MM.1S (cell line): ENCODE data around the gene FADS1.

Source experiments
- DNase-seq: peaks from one replicate; pipeline ENCODE4 v3.0.0-alpha.2; 2015
- H2AFZ ChIP-seq: fragments of 300-600 bp; sonication (generic); 2 replicates; pipeline ENCODE4 v1.6.0; 2016; ENCODE audit warnings: antibody characterized with exemption, low read length
- H3F3A ChIP-seq: fragments of 300-600 bp; sonication (generic); 2 replicates; pipeline ENCODE4 v1.6.1; 2016; ENCODE audit warnings: mild to moderate bottlenecking, antibody characterized with exemption, low read length, moderate library complexity, mixed read lengths; ENCODE audit not compliant: insufficient read depth
- H3K27ac ChIP-seq: fragments of 300-600 bp; sonication (generic); 2 replicates; pipeline ENCODE4 v1.5.1; 2016; ENCODE audit warnings: mild to moderate bottlenecking, low read length
- H3K27me3 ChIP-seq: fragments of 300-600 bp; sonication (generic); replicated peaks from 2 replicates; pipeline ENCODE4 v1.6.0; 2016; ENCODE audit warnings: low read length; ENCODE audit not compliant: insufficient read depth
- H3K36me3 ChIP-seq: fragments of 300-600 bp; sonication (generic); replicated peaks from 2 replicates; pipeline ENCODE4 v1.6.1; 2016; ENCODE audit warnings: mild to moderate bottlenecking, low read length, mixed read lengths; ENCODE audit not compliant: insufficient read depth
- H3K4me1 ChIP-seq: fragments of 300-600 bp; sonication (generic); 2 replicates; pipeline ENCODE4 v1.6.1; 2016; ENCODE audit warnings: low read length, mixed read lengths
- H3K4me2 ChIP-seq: fragments of 300-600 bp; sonication (generic); 2 replicates; pipeline ENCODE4 v1.6.0; 2016; ENCODE audit warnings: low read depth, low read length
- H3K4me3 ChIP-seq: fragments of 300-600 bp; sonication (generic); 2 replicates; pipeline ENCODE4 v1.5.1; 2016; ENCODE audit warnings: low read length, mixed read lengths
- H3K79me2 ChIP-seq: fragments of 300-600 bp; sonication (generic); 2 replicates; pipeline ENCODE4 v1.6.1; 2016; ENCODE audit warnings: mixed run types, low read length, mixed read lengths
- H3K9ac ChIP-seq: fragments of 300-600 bp; sonication (generic); 2 replicates; pipeline ENCODE4 v1.6.1; 2016; ENCODE audit warnings: low read length, mixed read lengths
- H3K9me2 ChIP-seq: fragments of 300-600 bp; sonication (generic); replicated peaks from 2 replicates; pipeline ENCODE4 v1.6.1; 2016; ENCODE audit warnings: mild to moderate bottlenecking, low read length, mixed read lengths; ENCODE audit not compliant: insufficient read depth
- H3K9me3 ChIP-seq: fragments of 300-600 bp; sonication (generic); replicated peaks from 2 replicates; pipeline ENCODE4 v1.6.1; 2016; ENCODE audit warnings: mild to moderate bottlenecking, low read length, mixed read lengths; ENCODE audit not compliant: insufficient read depth
- H4K20me1 ChIP-seq: fragments of 300-600 bp; sonication (generic); 2 replicates; pipeline ENCODE4 v1.6.1; 2016; ENCODE audit warnings: mild to moderate bottlenecking, low read length, moderate library complexity, mixed read lengths; ENCODE audit not compliant: insufficient read depth
- EZH2 ChIP-seq: fragments of 300-600 bp; sonication (generic); optimal IDR thresholded peaks from 2 replicates; pipeline ENCODE3; 2017; ENCODE audit warnings: low read depth, mild to moderate bottlenecking, antibody characterized with exemption, low read length, mixed read lengths
- EZH2phosphoT487 ChIP-seq: fragments of 300-600 bp; sonication (generic); IDR thresholded peaks from 2 replicates; pipeline ENCODE4 v1.6.1; 2018; ENCODE audit warnings: antibody characterized with exemption, low read length
- TF ChIP-seq, protein P1 (sequence below): fragments of 300-600 bp; sonication (generic); IDR thresholded peaks from 2 replicates; pipeline ENCODE4 v1.5.1; 2016; ENCODE audit warnings: antibody characterized with exemption, low read length, mixed read lengths

The FADS1 gene

DNA sequence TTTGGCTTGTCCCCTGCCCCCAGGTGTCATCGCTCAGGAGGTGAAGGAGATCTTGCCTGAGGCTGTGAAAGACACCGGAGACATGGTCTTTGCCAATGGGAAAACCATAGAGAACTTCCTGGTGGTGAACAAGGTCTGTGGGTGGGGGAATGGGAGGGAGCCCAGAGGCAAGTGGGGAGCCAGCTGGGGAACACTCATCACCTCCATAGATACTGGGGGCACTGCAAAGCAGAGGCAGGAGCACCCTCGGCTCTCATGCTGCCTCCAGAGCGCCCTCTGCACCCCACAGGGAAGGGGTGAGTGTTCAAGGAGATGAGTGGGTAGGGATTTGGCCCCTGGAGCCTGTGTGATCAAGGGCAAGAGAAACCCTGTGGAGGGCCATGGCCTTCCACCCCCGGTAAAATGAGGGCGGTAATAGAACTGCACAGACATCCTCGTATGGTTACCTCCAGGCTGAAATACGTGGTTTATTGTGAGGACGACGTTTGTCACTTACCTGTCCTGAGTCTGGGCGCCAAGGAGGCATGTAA, 38.4 kb downstream of the FADS1 start:
- Histone ChIP-seq H3K79me2 (no peaks in the 10 kb centered on the region), H4K20me1 (no peaks in the 10 kb centered on the region), H3K9me2 (no peaks in the 10 kb centered on the region), H3K9me3 (no peaks in the 10 kb centered on the region), H2AFZ (no peak overlapping the region), H3F3A (no peaks in the 10 kb centered on the region), H3K27me3 (peaks cover 14% of the 10 kb centered on the region), H3K9ac (no peak overlapping the region), H3K4me1 (no peaks in the 10 kb centered on the region), H3K4me2 (no peak overlapping the region), H3K4me3 (no peak overlapping the region), H3K36me3 (no peaks in the 10 kb centered on the region), H3K27ac (no peak overlapping the region)
- DNase-seq = no peak
- TF ChIP-seq EZH2phosphoT487 (no peak), EZH2 (no peak)
- TF ChIP-seq, protein P1, sequence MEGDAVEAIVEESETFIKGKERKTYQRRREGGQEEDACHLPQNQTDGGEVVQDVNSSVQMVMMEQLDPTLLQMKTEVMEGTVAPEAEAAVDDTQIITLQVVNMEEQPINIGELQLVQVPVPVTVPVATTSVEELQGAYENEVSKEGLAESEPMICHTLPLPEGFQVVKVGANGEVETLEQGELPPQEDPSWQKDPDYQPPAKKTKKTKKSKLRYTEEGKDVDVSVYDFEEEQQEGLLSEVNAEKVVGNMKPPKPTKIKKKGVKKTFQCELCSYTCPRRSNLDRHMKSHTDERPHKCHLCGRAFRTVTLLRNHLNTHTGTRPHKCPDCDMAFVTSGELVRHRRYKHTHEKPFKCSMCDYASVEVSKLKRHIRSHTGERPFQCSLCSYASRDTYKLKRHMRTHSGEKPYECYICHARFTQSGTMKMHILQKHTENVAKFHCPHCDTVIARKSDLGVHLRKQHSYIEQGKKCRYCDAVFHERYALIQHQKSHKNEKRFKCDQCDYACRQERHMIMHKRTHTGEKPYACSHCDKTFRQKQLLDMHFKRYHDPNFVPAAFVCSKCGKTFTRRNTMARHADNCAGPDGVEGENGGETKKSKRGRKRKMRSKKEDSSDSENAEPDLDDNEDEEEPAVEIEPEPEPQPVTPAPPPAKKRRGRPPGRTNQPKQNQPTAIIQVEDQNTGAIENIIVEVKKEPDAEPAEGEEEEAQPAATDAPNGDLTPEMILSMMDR = no peak

DNA sequence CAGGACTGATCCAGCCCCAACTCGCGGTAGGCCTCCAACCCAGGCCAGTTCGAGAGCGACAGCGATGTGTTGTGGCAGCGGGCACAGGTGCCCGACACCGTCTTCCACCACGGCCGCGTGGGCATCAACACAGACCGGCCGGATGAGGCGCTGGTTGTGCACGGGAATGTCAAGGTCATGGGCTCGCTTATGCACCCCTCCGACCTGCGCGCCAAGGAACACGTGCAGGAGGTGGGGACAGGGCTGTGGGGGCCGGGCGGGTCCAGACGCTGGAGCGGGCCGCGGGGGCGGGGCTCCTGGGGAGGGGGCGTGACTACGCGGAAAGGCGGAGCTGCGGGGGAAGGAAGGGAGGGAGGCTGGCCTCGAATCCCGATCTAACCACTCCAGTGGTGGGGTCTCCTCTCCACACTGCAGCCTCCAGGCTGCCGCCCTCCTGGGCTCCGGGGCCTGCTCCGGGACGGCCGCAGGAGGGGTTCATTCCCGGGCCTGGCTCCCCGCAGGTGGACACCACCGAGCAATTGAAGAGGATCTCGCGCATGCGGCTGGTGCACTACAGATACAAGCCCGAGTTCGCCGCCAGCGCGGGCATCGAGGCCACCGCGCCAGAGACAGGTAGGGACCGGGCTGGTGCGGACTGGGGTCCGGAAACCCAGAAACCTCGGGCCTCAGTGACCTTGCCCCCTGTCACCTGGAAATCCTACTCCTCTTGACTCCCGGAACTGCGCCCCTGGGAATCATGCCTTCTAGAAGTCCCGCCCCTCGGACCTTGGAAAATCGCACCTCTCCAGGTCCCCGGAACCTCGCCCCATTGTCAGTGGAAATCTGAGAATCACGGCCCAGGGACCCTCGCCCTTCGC, 39.3 kb downstream of the FADS1 start:
- no peaks in the 10 kb centered on the region for H3K4me1 ChIP-seq
- no peaks in the 10 kb centered on the region for H4K20me1 ChIP-seq
- no peaks in the 10 kb centered on the region for H3F3A ChIP-seq
- H3K4me3 ChIP-seq = no peak overlapping the region
- TF ChIP-seq EZH2phosphoT487 (no peak), EZH2 (no peak)
- TF ChIP-seq, protein P1 = no peak
- peaks cover 14% of the 10 kb centered on the region for H3K27me3 ChIP-seq
- no peaks in the 10 kb centered on the region for H3K36me3 ChIP-seq
- H3K9me2 ChIP-seq = no peaks in the 10 kb centered on the region
- peak overlapping the region; percentile 24; the same call in 1 of the 2 replicates for H3K4me2 ChIP-seq
- H3K9me3 ChIP-seq = no peaks in the 10 kb centered on the region
- H2AFZ ChIP-seq = no peak overlapping the region
- no peak overlapping the region for H3K9ac ChIP-seq
- no peak for DNase-seq
- no peak overlapping the region for H3K27ac ChIP-seq
- no peaks in the 10 kb centered on the region for H3K79me2 ChIP-seq

DNA sequence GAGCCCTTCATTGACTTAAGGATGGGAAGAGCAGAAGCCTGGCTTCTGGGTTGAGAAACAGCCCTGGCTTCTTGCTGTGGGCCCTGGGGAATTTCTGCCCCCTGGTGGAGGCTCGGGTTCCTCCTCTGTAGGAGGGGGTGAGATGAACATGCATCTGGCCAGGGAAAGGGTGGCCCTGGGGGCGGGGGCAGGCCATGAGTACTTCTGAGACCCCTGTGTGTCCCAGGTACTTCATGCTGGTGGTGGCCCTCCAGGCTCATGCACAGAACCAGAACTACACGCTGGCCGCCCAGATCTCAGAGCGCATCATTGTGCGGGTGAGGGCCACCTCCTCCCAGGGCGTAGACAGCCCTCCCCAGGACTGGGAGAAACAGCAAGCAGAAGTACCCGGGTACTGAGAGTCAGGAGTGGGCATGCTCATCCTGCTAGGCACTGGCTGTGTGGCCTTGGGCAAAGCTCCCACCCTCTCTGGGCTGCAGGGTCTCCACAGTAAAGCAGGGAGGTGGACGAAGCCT, 40.2 kb downstream of the FADS1 start:
- Histone ChIP-seq H3K79me2 (no peaks in the 10 kb centered on the region), H3K27ac (no peak overlapping the region), H3K4me3 (no peak overlapping the region), H3K9me3 (no peaks in the 10 kb centered on the region), H2AFZ (no peak overlapping the region), H4K20me1 (no peaks in the 10 kb centered on the region), H3F3A (no peaks in the 10 kb centered on the region), H3K9me2 (no peaks in the 10 kb centered on the region), H3K36me3 (no peaks in the 10 kb centered on the region), H3K4me1 (no peaks in the 10 kb centered on the region), H3K27me3 (peaks cover 14% of the 10 kb centered on the region), H3K4me2 (no peak overlapping the region), H3K9ac (no peak overlapping the region)
- peak; percentile 42 for DNase-seq
- TF ChIP-seq EZH2phosphoT487 (no peak), EZH2 (no peak)
- TF ChIP-seq, protein P1 = peak; percentile 75
